ENCODE data around the gene SEC23IP. TPM values are rescaled to one million over a fixed set of nuclear protein-coding genes. Genes with fewer than 3 reads are reported as not detected.
"Not testable (repeated sequence)": the region's sequence is repeated elsewhere in the genome, so short reads cannot be mapped to it uniquely, and the experiment has no call there.

SEC23IP gene
- total RNA-seq, 1 donor from 2014 or later, result 58.6 TPM

- H3K27ac ChIP-seq, result no peak overlapping the region
- no peaks in the 10 kb centered on the region for H3K9me3 ChIP-seq
- no peaks in the 10 kb centered on the region for H3K4me1 ChIP-seq
- peaks cover 10% of the 10 kb centered on the region for H3K36me3 ChIP-seq
- TF ChIP-seq CTCF (IDR thresholded peaks at IDR 0.05), result no peak
- DNase-seq (no peak), ATAC-seq (no peak)
- intact Hi-C loops (cut with DNase I), result no loop called here
- no peak overlapping the region for H3K4me3 ChIP-seq
- no peaks in the 10 kb centered on the region for H3K27me3 ChIP-seq
Observed at GRCh38 chr10:119862524-119862923, 30.0 kb upstream of the SEC23IP start.

GRCh38 chr10:119863951-119864565 is 28.5 kb upstream of the SEC23IP start:
- no peaks in the 10 kb centered on the region for H3K9me3 ChIP-seq
- intact Hi-C loops (cut with DNase I), result no loop called here
- no peak for ATAC-seq
- no peak for DNase-seq
- H3K4me3 ChIP-seq, result no peak overlapping the region
- TF ChIP-seq CTCF (IDR thresholded peaks at IDR 0.05), result no peak
- H3K36me3 ChIP-seq, result no peaks in the 10 kb centered on the region
- no peaks in the 10 kb centered on the region for H3K27me3 ChIP-seq
- no peak overlapping the region for H3K27ac ChIP-seq
- H3K4me1 ChIP-seq, result no peaks in the 10 kb centered on the region

GRCh38 chr10:119865699-119866240 is 26.8 kb upstream of the SEC23IP start:
- DNase-seq, result no peak
- H3K36me3 ChIP-seq, result no peaks in the 10 kb centered on the region

GRCh38 chr10:119867317-119867716 is 25.2 kb upstream of the SEC23IP start:
- ATAC-seq (no peak), DNase-seq (no peak)
- Histone ChIP-seq H3K27me3 (no peaks in the 10 kb centered on the region), H3K9me3 (no peaks in the 10 kb centered on the region), H3K4me3 (no peak overlapping the region), H3K27ac (no peak overlapping the region), H3K4me1 (peaks cover 20% of the 10 kb centered on the region), H3K36me3 (no peaks in the 10 kb centered on the region)
- intact Hi-C loops (cut with DNase I), result no loop called here
- no peak for TF ChIP-seq CTCF (IDR thresholded peaks at IDR 0.05)

More at GRCh38 chr10:119865699-119866240, 26.8 kb upstream of the SEC23IP start:
- Histone ChIP-seq H3K4me3 (no peak overlapping the region), H3K27me3 (no peaks in the 10 kb centered on the region), H3K4me1 (peaks cover 12% of the 10 kb centered on the region), H3K9me3 (no peaks in the 10 kb centered on the region), H3K27ac (no peak overlapping the region)
- TF ChIP-seq CTCF (IDR thresholded peaks at IDR 0.05), result no peak
- intact Hi-C loops (cut with DNase I), result no loop called here
- ATAC-seq, result no peak

- H3K27ac ChIP-seq; DNase-seq; H3K27me3 ChIP-seq; H3K36me3 ChIP-seq; H3K4me3 ChIP-seq; intact Hi-C loops (cut with DNase I); ATAC-seq; H3K9me3 ChIP-seq: not testable (repeated sequence)
- peaks cover 20% of the 10 kb centered on the region for H3K4me1 ChIP-seq
Observed at GRCh38 chr10:119869398-119869797, 23.1 kb upstream of the SEC23IP start.

- no peak for TF ChIP-seq CTCF (IDR thresholded peaks at IDR 0.05)
- intact Hi-C loops (cut with DNase I), result no loop called here
- peaks cover 20% of the 10 kb centered on the region for H3K4me1 ChIP-seq
- DNase-seq, result peak; percentile 88
- peak overlapping the region; percentile 85 for H3K4me3 ChIP-seq
- H3K27me3 ChIP-seq, result no peaks in the 10 kb centered on the region
- peak; percentile 69 for ATAC-seq
- H3K27ac ChIP-seq, result peak overlapping the region; percentile 91
- H3K9me3 ChIP-seq, result no peaks in the 10 kb centered on the region
- no peaks in the 10 kb centered on the region for H3K36me3 ChIP-seq
Observed at GRCh38 chr10:119871881-119872609, 20.5 kb upstream of the SEC23IP start.

Measured in upper lobe of right lung (tissue), 1 donor.